ENCODE measurements around the gene KCNQ1. TPM values are rescaled to one million over a fixed set of nuclear protein-coding genes. Genes with fewer than 3 reads are reported as not detected.

Gene KCNQ1
- total RNA-seq, 1 donor from 2014 or later: 0.86 TPM

DNA sequence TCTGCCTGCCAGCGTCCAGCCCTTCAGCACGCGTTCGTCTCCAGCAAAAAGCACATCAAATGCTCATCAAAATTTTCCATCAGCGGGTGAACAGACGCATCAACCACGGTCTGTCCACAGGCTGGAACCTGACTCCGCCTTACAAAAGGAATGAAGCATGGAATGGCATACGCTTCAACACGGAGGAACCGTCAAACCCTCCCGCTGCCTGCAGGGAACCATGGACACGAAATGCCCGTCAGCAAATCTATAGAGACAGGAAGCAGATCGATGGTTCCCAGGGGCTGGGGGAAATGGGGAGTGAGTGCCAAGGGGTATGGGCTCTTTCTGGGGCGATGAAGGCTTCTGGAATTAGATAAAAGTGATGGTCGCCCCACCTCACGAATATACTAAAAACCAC is 28.0 kb upstream of the KCNQ1 start:
- H3K4me3 Mint-ChIP-seq: no peak overlapping the region
- H3K36me3 Mint-ChIP-seq (ENCODE audit: low read depth): no peaks in the 10 kb centered on the region
- no peak for DNase-seq (ENCODE audit: low read depth, low spot score)
- H3K4me1 Mint-ChIP-seq: no peaks in the 10 kb centered on the region
- H3K27me3 Mint-ChIP-seq (ENCODE audit: low read depth): no peaks in the 10 kb centered on the region
- TF ChIP-seq, protein P1, sequence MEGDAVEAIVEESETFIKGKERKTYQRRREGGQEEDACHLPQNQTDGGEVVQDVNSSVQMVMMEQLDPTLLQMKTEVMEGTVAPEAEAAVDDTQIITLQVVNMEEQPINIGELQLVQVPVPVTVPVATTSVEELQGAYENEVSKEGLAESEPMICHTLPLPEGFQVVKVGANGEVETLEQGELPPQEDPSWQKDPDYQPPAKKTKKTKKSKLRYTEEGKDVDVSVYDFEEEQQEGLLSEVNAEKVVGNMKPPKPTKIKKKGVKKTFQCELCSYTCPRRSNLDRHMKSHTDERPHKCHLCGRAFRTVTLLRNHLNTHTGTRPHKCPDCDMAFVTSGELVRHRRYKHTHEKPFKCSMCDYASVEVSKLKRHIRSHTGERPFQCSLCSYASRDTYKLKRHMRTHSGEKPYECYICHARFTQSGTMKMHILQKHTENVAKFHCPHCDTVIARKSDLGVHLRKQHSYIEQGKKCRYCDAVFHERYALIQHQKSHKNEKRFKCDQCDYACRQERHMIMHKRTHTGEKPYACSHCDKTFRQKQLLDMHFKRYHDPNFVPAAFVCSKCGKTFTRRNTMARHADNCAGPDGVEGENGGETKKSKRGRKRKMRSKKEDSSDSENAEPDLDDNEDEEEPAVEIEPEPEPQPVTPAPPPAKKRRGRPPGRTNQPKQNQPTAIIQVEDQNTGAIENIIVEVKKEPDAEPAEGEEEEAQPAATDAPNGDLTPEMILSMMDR (conservative IDR thresholded peaks at IDR 0.05): no peak
- H3K9me3 Mint-ChIP-seq: no peaks in the 10 kb centered on the region
- H3K27ac Mint-ChIP-seq (ENCODE audit: unreplicated experiment): no peak overlapping the region

DNA sequence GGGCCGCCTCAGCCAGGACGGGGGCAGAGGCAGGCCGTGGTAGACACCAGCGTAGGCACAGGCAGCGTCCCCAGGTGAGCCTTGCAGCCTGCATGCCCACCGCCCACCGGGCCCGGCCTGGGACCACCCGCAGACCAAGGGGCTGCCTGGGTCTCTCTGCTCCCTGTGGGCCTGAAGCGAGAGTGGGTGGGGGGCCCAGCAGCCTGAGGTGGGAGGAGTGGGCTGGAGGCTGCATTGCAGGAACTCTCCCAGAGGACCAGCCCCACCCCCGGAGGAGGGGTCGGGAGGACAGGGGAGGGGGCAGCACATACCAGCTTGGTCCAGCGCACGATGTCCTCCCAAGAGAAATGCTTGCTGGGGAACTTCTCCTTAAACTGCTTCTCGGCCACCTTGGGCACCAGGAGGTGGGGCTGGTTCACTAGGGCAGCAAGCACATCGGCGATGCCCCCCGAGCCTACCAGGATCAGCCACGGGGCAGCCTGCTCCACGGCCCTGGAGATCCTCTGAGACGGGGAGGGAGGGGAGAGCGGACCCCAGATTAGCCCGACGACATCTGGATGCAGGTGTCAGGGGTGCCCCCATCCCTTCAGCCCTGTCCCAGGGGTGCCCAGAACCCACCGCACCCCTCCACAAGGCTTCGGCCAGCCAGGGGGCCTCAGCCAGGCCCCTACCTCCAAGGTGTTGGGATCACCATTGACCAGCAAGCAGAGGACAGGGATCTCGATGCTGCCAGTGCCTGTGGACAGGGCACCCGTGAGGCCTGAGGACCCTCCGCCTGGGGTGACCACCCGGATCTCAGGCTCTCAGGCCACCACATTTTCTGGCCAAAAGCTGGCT is 26.7 kb upstream of the KCNQ1 start:
- Mint-ChIP-seq H3K36me3 (ENCODE audit: low read depth) (no peaks in the 10 kb centered on the region), H3K4me1 (no peaks in the 10 kb centered on the region), H3K9me3 (no peaks in the 10 kb centered on the region), H3K27ac (ENCODE audit: unreplicated experiment) (no peak overlapping the region), H3K4me3 (no peak overlapping the region), H3K27me3 (ENCODE audit: low read depth) (no peaks in the 10 kb centered on the region)
- TF ChIP-seq, protein P1 (conservative IDR thresholded peaks at IDR 0.05): no peak
- no peak for DNase-seq (ENCODE audit: low read depth, low spot score)

DNA sequence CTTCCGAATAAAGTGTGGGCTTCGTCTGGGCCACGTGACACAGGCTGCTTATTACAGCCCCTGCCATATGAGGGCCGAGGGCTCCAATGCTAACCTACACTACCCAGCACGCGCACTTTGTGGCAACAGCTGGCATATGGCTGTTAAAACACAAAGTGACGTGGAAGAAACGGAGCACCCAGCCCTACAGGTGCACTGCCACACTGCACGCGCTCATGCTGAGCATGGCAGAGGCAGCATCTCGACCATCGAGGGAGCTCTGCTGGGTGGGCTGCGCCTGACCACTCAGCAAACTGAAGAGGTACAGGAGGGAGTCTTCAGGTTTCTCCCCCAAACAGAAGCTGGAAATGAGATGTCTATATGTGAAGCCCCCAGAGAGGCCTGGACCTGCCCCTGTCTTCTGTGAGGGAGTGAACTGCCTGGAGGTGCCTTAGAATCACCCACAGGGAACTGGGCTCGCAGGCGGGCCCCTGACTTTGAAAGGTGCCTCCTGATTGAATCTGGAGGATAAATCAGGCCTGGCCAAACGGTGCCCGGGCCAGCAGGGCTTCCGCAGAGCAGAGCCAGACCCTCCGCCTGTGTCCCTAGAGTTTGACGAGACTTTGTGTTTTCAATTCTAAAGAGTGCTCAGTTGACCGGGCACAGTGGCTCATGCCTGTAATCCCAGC is 26.0 kb upstream of the KCNQ1 start:
- no peaks in the 10 kb centered on the region for H3K4me1 Mint-ChIP-seq
- no peaks in the 10 kb centered on the region for H3K36me3 Mint-ChIP-seq (ENCODE audit: low read depth)
- TF ChIP-seq, protein P1 (conservative IDR thresholded peaks at IDR 0.05): no peak
- no peak overlapping the region for H3K27ac Mint-ChIP-seq (ENCODE audit: unreplicated experiment)
- no peak overlapping the region for H3K4me3 Mint-ChIP-seq
- H3K27me3 Mint-ChIP-seq (ENCODE audit: low read depth): no peaks in the 10 kb centered on the region
- no peaks in the 10 kb centered on the region for H3K9me3 Mint-ChIP-seq
- no peak for DNase-seq (ENCODE audit: low read depth, low spot score)

DNA sequence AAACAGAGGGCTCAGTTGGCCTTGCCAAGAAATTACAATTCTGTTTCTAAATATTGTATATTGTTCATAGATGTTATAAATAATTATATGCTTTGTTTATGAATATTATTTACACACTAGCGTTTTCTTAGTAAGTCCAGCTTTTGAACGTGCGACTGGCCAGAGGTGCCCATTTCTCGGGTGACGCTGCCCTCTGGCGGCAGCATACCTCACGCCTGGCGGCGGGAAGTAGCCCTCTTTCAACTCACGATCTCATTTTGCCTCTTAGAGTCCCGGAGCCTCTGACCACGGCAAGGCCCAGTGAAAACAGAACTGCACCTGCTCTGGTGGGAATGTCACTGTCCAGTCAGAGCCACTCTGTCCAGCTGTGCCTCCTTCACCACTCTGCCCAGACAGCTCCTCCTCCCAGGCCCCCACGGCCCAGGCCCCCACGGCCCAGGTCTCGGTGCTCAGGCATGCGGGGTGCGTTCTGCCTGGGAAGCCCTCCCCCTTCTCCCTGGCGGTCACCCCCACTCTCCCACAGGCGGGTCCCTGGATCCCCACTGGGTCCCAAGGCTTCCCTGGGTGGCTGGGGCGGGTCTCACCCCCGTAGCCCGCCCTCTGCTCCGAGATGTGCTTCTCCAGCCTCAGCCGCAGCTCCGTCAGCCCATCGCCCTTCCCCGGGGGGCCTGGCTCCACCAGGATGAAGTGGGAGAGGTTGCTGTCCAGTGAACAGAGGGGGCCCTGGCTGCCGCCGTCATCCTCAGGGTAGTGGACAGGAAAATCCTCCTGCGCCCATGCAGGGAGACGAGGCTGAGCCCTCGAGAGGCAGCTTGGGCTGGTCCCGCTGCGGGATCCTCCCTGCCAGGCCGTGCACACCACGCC is 24.9 kb upstream of the KCNQ1 start:
- no peaks in the 10 kb centered on the region for H3K4me1 Mint-ChIP-seq
- TF ChIP-seq, protein P1 (conservative IDR thresholded peaks at IDR 0.05): peak; percentile 88

DNA sequence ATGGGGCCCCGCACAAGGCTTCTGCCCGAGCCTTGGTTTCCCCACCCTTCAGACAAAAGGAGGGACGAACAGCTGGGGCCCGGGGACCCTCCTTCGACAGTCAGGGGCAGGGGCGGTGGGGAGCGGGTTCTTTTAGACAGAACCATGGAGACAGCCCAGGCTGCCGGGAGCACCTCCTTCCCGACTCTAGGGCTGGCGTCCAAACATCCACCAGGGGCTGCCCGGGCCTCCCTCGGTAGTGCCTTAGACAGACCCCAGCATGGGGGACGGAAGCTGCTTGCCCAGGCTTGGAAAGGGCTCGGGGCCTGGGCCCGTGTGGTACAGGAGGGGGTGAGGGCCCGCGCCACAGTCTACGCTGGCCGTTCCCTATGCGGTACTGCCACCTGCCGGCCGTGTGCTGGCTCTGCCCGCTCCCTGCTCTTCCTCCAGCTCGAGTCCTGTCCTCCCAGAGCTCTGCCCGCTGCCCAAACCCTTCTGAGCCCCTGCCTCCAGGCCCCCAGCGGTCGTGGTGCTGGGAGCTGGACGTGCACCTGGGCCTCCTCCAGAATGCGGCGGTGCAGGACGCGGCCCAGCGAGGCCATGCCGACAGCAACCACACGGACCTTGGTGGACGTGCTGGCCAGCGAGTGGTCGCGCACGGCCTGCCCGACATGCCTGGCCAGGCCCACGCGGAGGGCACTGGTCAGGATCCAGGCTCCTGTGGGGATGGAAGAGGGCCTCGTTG is 24.1 kb upstream of the KCNQ1 start:
- no peaks in the 10 kb centered on the region for H3K27me3 Mint-ChIP-seq (ENCODE audit: low read depth)
- peak; percentile 75 for DNase-seq (ENCODE audit: low read depth, low spot score)
- H3K4me1 Mint-ChIP-seq: no peaks in the 10 kb centered on the region
- H3K4me3 Mint-ChIP-seq: no peak overlapping the region
- H3K27ac Mint-ChIP-seq (ENCODE audit: unreplicated experiment): no peak overlapping the region
- H3K9me3 Mint-ChIP-seq: no peaks in the 10 kb centered on the region
- TF ChIP-seq, protein P1 (conservative IDR thresholded peaks at IDR 0.05): peak; percentile 93
- H3K36me3 Mint-ChIP-seq (ENCODE audit: low read depth): no peaks in the 10 kb centered on the region

More for the DNA sequence above, 24.9 kb upstream of the KCNQ1 start:
- no peaks in the 10 kb centered on the region for H3K27me3 Mint-ChIP-seq (ENCODE audit: low read depth)
- H3K36me3 Mint-ChIP-seq (ENCODE audit: low read depth): no peaks in the 10 kb centered on the region
- H3K4me3 Mint-ChIP-seq: no peak overlapping the region
- H3K27ac Mint-ChIP-seq (ENCODE audit: unreplicated experiment): no peak overlapping the region
- H3K9me3 Mint-ChIP-seq: no peaks in the 10 kb centered on the region
- peak; percentile 81 for DNase-seq (ENCODE audit: low read depth, low spot score)
